Right lobe of liver (tissue), 4 donors: ENCODE data around the gene SEMA4B.

ENCODE experiments used
- CTCF ChIP-seq, 4 donors: fragments of 200-600 bp in 3 of 4; fragments of 450-650 bp in 1 of 4; IDR thresholded peaks; one replicate each; pipeline versions ENCODE4 v1.5.1 to v1.8.0; 2016 to 2022; ENCODE audit warnings: antibody characterized with exemption in 4 of 4, mild to moderate bottlenecking in 2 of 4
- POLR2A ChIP-seq: fragments of 450-650 bp; IDR thresholded peaks from one replicate; pipeline ENCODE4 v1.6.1; 2017; ENCODE audit warnings: antibody characterized with exemption, mild to moderate bottlenecking
- donor health status: DM: no; HTN: no; CAD: no.
- donor health status: DM: no; HTN: no; CAD: no.
- donor health status: DM: no; HTN: yes; CAD: no.

GRCh38 chr15:90225047-90225446 is 23.9 kb downstream of the SEMA4B start:
- TF ChIP-seq CTCF (IDR thresholded peaks at IDR 0.05) (no peak), POLR2A (no peak)
